GM12874 (cell line): ENCODE results near the gene ASB16.

Experiments
- TF ChIP-seq, protein P1 (sequence below): IDR thresholded peaks from 2 replicates; pipeline ENCODE4 v1.5.1; 2011; ENCODE audit warnings: low read depth, mild to moderate bottlenecking, control low read depth, low read length, moderate library complexity; ENCODE audit not compliant: insufficient read depth

Gene ASB16

DNA sequence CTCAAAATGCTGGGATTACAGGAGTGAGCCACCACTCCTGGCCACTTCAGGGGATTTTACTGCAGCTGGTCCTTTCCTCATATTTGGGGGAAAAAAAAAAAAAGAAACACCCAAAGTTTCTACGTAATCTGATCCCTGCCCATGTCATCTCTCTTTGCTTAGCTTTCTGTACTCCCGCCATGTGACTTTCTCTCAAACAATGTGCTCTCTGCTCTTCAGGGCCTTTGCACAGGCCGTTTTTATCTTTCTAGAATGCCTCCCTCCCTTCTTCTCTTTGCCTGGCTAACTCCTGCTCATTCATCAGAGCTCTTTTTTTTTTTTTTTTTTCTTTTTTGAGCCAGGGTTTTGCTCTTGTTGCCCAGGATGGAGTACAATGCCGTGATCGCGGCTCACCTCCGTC, 42.1 kb upstream of the ASB16 start:
- TF ChIP-seq, protein P1, sequence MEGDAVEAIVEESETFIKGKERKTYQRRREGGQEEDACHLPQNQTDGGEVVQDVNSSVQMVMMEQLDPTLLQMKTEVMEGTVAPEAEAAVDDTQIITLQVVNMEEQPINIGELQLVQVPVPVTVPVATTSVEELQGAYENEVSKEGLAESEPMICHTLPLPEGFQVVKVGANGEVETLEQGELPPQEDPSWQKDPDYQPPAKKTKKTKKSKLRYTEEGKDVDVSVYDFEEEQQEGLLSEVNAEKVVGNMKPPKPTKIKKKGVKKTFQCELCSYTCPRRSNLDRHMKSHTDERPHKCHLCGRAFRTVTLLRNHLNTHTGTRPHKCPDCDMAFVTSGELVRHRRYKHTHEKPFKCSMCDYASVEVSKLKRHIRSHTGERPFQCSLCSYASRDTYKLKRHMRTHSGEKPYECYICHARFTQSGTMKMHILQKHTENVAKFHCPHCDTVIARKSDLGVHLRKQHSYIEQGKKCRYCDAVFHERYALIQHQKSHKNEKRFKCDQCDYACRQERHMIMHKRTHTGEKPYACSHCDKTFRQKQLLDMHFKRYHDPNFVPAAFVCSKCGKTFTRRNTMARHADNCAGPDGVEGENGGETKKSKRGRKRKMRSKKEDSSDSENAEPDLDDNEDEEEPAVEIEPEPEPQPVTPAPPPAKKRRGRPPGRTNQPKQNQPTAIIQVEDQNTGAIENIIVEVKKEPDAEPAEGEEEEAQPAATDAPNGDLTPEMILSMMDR: no peak

DNA sequence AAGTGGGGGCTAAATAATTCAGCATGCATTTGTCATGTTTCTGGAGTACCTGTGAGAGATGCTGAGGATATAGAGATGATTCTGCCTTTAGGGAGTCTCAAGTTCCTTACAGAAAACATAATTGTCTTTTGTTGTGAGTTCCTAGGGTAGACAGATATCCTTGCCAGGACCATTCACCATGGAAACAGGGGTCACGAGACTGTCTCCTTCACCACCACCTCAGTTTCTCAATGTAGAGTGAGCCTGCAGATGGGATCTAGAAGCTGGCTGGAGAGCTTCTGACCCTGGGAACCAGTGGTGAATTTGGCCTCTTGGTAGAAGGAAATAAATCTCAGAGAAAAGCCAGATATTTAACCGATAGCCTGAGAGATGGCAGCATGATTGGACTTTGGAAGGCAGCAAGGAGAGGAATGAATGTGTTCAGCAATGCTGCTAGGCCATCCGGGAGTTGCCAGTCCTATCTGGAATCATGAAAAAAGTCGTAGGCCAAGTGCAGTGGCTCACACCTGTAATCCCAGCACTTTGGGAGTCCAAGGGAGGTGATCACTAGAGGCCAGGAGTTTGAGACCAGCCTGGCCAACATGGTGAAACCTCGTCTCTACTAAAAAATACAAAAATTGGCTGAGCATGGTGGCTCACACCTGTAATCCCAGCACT, 39.7 kb upstream of the ASB16 start:
- TF ChIP-seq, protein P1: no peak

DNA sequence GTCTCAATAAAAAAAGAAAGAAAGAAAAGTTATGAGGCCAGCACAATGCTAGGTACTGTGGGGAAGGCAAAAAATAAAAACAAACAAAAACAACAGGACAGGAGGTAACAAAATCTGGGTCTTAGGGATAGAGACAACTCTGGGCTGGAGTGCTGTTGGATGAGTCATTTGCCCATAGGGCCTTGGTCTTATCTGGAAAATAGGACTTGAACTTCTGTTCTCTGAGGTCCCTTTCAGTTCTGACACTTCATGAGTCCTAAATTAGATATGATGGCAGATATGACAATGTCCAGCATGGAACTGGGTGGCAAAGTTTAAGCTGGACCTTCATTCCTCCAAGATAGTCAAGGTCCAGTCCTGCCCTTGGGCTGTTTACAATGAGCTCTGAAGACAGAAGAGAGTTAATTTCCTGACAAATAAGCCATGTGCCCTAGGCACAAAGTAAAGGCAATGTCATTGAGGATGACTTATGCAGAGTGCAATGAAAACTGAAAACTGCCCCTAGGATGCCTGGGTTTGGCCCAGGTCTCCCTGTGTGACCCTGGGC, 38.2 kb upstream of the ASB16 start:
- TF ChIP-seq, protein P1: no peak

DNA sequence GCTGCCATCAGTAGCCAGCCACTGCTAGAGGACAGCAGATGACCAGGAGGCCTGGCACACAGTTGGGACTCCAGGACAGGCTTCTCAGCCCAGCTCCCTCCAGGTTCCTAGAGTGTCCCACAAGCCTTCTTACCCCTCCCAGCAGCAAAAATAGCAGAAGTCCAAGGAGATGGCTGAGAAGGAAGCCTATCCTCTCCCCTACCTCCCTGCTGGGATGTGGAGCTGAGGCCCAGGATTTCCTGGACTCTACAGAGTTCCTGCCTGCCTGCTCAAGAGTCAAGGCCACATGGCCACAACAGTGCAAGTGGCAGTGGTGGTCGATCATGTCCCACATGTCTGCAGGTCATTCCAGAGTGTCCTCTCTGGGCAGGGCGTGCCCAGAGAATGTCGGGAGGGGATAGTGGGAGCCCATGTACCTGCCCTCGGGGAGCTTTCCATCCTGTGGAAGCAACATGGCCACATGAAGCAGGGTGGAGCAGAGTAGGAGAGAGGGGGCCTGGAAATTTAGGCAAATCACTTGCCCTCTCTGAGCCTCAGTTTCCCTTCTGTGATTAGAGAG, 36.5 kb upstream of the ASB16 start:
- TF ChIP-seq, protein P1: no peak

DNA sequence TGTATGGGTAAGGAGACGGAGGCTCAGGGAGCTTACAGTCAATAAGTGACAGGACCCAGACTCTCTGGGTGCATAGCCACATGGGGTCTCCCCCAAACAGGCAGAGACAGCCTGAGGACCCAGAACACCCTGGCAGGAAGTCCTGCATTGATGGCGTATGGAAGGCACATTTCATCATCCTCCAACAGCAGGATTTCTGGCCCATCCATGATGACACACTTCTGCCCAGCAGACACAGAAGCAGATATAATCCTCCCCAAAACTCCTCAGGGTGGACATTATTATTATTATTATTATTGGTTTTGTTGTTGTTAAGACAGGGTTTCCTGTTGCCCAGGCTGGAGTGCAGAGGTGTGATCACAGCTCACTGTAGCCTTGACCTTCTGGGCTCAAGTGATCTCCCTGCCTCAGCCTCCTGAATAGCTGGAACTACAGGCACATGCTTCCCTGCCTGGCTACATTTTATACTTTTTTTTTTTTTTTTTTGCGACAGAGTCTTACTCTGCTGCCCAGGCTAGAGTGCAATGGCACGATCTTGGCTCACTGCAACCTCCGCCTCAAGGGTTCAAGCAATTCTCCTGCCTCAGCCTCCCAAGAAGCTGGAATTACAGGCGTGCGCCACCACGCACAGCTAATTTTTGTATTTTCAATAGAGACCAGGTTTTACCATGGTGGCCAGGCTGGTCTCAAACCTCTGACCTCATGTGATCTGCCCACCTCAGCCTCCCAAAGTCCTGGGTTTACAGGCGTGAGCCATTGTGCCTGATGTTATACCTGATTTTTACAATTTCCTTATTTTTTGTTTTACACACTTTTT, 35.5 kb upstream of the ASB16 start:
- TF ChIP-seq, protein P1: no peak

DNA sequence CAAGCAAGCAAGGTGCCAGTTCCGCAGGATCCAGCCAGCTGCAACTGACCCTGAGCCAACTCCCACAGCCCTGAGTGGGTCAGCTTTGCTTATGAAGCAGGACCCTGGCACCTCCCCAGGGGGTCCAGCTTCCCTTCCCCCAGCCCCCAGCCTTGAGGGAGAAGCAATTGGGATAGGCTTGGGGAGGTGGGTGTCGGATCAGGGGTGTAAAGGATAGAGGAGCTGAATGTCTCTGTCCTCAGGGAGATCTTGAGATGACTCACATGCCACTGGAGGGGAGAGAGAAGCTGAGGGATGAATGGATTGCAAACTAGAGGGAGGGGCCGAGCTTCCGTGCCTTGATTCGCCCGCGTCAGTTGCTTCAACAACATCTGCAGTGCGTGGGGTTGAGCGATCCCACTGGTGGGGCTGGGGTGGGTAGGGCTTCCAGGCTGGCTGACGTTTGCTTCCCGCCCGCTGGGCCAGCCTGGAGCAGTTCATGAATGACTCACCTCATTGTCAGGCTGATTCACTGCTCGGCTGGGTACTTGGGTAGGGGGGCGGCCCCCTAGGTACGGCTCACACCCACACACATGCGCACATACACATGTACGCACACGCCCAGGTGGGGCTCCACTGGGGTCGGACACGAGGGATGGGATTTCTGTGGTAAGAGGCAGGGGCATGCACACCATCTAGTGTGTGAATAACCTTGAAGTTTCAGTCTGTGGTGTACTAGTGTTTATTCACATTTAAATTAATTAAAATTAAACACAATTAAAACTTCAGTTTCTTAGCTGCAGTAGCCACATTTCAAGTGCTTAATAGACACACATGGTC, 32.4 kb upstream of the ASB16 start:
- TF ChIP-seq, protein P1: no peak
